Neural cell (in vitro differentiated cells): ENCODE results near the gene SGCD.

ENCODE experiments used
- CTCF ChIP-seq: fragments of 450-650 bp; IDR thresholded peaks from 2 replicates; pipeline ENCODE4 v1.5.1; 2014; ENCODE audit warnings: antibody characterized with exemption, mild to moderate bottlenecking, moderate library complexity; ENCODE audit not compliant: poor library complexity, severe bottlenecking
- EP300 ChIP-seq: fragments of 450-650 bp; conservative IDR thresholded peaks from 2 replicates; pipeline ENCODE4 v1.6.1; 2014; ENCODE audit warnings: antibody characterized with exemption, mild to moderate bottlenecking, moderate library complexity; ENCODE audit not compliant: poor library complexity, severe bottlenecking

GRCh38 chr5:156534906-156535485 lies 208.0 kb downstream of the SGCD start:
- TF ChIP-seq EP300 (no peak), CTCF (no peak)
